Esophagus squamous epithelium (tissue), 4 donors: ENCODE results near the gene TPM1.

Source experiments
- CTCF ChIP-seq, 6 experiments: fragments of 450-650 bp in 4 of 6; fragments of 200-600 bp in 2 of 6; sonication (generic) in 2 of 6; IDR thresholded peaks; one replicate each; pipeline ENCODE4 v1.5.1; 2016 to 2019; ENCODE audit warnings: antibody characterized with exemption in 6 of 6, mild to moderate bottlenecking in 4 of 6, moderate library complexity in 4 of 6
- POLR2A ChIP-seq, 4 donors: fragments of 450-650 bp; IDR thresholded peaks; one replicate each; pipeline ENCODE4 v1.6.1; 2017; ENCODE audit warnings: antibody characterized with exemption in 4 of 4, mild to moderate bottlenecking in 4 of 4, moderate library complexity in 3 of 4

- TF ChIP-seq POLR2A (IDR thresholded peaks at IDR 0.05) (no peak), CTCF (IDR thresholded peaks at IDR 0.05) (no peak)
These were observed 959 bp downstream of the TPM1 start for GRCh38 chr15:63043335-63044076.
